ENCODE measurements around the gene ZNHIT2. TPM values are rescaled to one million over a fixed set of nuclear protein-coding genes. Genes with fewer than 3 reads are reported as not detected.
A peak's percentile ranks its signal among the peaks of the same experiment; 100 is the strongest.
"Not testable (repeated sequence)": the region's sequence is repeated elsewhere in the genome, so short reads cannot be mapped to it uniquely, and the experiment has no call there.

ZNHIT2 gene
- polyA plus RNA-seq, 1 experiment = 4.6 TPM

GRCh38 chr11:65119670-65119995 is 2.1 kb upstream of the ZNHIT2 start:
- H3K4me3 ChIP-seq (ENCODE audit: low read depth, low read length) = no peak overlapping the region
- DNase-seq (ENCODE audit: low read depth) = no peak
- no peaks in the 10 kb centered on the region for H3K27me3 ChIP-seq (ENCODE audit: control insufficient read depth, insufficient read depth, low read length)
- POLR2A ChIA-PET = no interaction called here
- CTCF ChIA-PET = interaction anchor here (0.9 to 4.7 kb wide), 5 partner anchors 10 to 333 kb away, joined by 3 to 25 read pairs (median 5); partner anchors contain the start of gene SYVN1
- H3K36me3 ChIP-seq (ENCODE audit: control insufficient read depth, insufficient read depth, low read length) = peaks cover 6% of the 10 kb centered on the region
- TF ChIP-seq CTCF (IDR thresholded peaks at IDR 0.05; ENCODE audit: insufficient read depth, low read depth, low read length) = no peak

GRCh38 chr11:65118891-65119669 is 1.6 kb upstream of the ZNHIT2 start:
- DNase-seq (ENCODE audit: low read depth); POLR2A ChIA-PET; H3K27me3 ChIP-seq (ENCODE audit: control insufficient read depth, insufficient read depth, low read length); H3K36me3 ChIP-seq (ENCODE audit: control insufficient read depth, insufficient read depth, low read length); H3K4me3 ChIP-seq (ENCODE audit: low read depth, low read length): not testable (repeated sequence)
- CTCF ChIA-PET = interaction anchor here (0.8 to 4.7 kb wide), 15 partner anchors 10 to 333 kb away, joined by 3 to 31 read pairs (median 5); partner anchors contain the start of genes ARL2, CAPN1, CDC42BPG and SNX15

- Histone ChIP-seq H3K4me3 (ENCODE audit: low read depth, low read length) (no peak overlapping the region), H3K27me3 (ENCODE audit: control insufficient read depth, insufficient read depth, low read length) (no peaks in the 10 kb centered on the region), H3K36me3 (ENCODE audit: control insufficient read depth, insufficient read depth, low read length) (peaks cover 6% of the 10 kb centered on the region)
- CTCF ChIA-PET = interaction anchor here (0.8 to 4.7 kb wide), 24 partner anchors 9 to 276 kb away, joined by 3 to 31 read pairs (median 4); partner anchors contain the start of genes ARL2, CAPN1, CDC42BPG and GPHA2
- no peak for TF ChIP-seq CTCF (IDR thresholded peaks at IDR 0.05; ENCODE audit: insufficient read depth, low read depth, low read length)
- no peak for DNase-seq (ENCODE audit: low read depth)
- POLR2A ChIA-PET = no interaction called here
Observed at GRCh38 chr11:65118097-65118837, 766 bp upstream of the ZNHIT2 start.

- H3K27me3 ChIP-seq (ENCODE audit: control insufficient read depth, insufficient read depth, low read length) = no peaks in the 10 kb centered on the region
- CTCF ChIA-PET = interaction anchor here (0.8 to 4.7 kb wide), 22 partner anchors 7 to 335 kb away, joined by 3 to 31 read pairs (median 4); partner anchors contain the start of genes ARL2, CAPN1, CDC42BPG and SNX15
- H3K4me3 ChIP-seq (ENCODE audit: low read depth, low read length) = peak overlapping the region; percentile 79
- no peak for DNase-seq (ENCODE audit: low read depth)
- peaks cover 6% of the 10 kb centered on the region for H3K36me3 ChIP-seq (ENCODE audit: control insufficient read depth, insufficient read depth, low read length)
- POLR2A ChIA-PET = interaction anchor here (0.5 kb wide), 1 partner anchor 16 kb away, joined by 5 read pairs; no protein-coding TSS in a partner anchor
- no peak for TF ChIP-seq CTCF (IDR thresholded peaks at IDR 0.05; ENCODE audit: insufficient read depth, low read depth, low read length)
Observed at GRCh38 chr11:65116370-65117205, 913 bp downstream of the ZNHIT2 start.

DNA sequence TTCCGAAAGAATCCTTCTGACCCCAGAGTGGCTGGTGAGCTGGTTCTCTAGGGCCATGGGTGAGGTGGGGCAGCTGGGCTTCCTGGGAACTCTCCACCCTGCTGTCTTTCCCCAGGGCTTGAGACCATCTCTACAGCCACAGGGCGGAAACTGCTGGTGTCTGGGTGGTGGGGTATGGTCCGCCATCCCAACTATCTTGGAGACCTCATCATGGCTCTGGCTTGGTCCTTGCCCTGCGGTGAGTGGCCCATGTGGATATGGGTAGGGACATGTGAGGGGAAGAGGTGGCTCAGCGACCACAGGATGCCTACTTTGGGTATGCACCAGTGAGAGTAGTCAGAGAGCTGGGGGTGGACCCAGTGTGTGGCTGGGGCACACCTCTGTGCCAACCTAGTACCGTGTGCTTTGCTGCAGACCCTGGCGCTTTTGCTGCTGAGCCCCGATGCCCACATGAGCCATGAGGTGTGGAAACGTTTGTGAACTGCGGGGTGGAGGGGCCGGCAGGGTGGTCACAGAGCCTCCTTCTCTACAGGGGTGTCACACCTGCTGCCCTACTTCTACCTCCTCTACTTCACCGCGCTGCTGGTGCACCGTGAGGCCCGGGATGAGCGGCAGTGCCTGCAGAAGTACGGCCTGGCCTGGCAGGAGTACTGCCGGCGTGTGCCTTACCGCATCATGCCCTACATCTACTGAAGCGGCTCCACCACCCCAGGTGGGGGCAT is 2.0 kb downstream of the ZNHIT2 start:
- ChIA-PET CTCF (interaction anchor here (0.9 to 3.2 kb wide), 3 partner anchors 12 to 103 kb away, joined by 3 to 31 read pairs (median 17); partner anchors contain the start of genes ARL2 and CAPN1), POLR2A (interaction anchor here (0.5 kb wide), 1 partner anchor 15 kb away, joined by 5 read pairs; no protein-coding TSS in a partner anchor)
- Histone ChIP-seq H3K27me3 (ENCODE audit: control insufficient read depth, insufficient read depth, low read length) (no peaks in the 10 kb centered on the region), H3K4me3 (ENCODE audit: low read depth, low read length) (no peak overlapping the region), H3K36me3 (ENCODE audit: control insufficient read depth, insufficient read depth, low read length) (peaks cover 4% of the 10 kb centered on the region)
- TF ChIP-seq CTCF (IDR thresholded peaks at IDR 0.05; ENCODE audit: insufficient read depth, low read depth, low read length) = no peak
- DNase-seq (ENCODE audit: low read depth) = no peak
